GM21423 (cell line): ENCODE measurements around the gene FAM83C.

Experiments used
- ATAC-seq: cut with Tn5 transposase; IDR thresholded peaks from one replicate; pipeline ENCODE4 v1.9.1; 2021; ENCODE audit warnings: mild to moderate bottlenecking, moderate library complexity; ENCODE audit not compliant: unreplicated experiment

Gene FAM83C

DNA sequence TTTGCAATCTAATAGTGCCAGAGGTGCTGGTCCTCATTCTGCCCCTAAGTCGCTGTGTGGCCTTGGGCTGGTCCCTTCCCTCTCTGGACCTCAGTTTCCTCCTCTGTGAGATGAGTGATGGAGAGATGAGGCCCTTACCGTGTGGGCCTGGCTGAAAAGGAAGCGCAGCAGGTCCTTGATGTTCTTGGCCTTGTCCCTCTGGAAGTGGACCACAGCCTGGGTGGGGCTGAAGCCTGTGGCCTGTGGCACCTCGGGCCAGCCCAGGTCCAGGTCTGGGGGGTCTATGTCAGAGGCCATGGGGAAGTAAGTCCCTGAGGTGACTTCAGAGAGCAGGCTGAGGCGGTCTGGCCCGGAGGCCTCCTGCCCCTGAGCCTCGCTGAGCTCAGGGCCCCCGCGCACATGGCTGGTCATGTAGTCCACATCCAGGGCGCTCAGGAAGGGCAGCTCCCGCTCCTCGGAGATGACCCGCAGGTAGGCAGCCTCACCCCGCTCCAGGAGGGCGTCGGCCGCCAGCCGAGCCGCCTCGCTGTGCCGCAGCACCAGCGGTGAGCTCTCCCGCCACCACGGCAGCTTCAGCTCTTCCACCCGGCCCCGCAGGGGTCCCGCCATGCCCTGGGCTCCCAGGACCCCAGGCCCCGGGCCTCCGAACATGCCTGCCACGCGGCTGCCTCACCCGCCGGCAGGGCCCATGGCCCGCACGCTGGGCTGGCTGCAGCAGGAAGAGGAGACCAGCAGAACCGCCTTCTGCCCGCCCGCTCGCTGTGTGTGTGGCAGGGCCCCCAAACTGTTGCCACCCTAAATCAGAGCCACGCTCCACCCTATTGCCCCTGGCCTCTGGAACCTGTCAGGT is at the start of gene FAM83C:
Gene FAM83C (minus strand): TSS at position 772 of the 850 bp plus-strand sequence. CDS start 121 bp downstream, at position 651.
- no peak for ATAC-seq

DNA sequence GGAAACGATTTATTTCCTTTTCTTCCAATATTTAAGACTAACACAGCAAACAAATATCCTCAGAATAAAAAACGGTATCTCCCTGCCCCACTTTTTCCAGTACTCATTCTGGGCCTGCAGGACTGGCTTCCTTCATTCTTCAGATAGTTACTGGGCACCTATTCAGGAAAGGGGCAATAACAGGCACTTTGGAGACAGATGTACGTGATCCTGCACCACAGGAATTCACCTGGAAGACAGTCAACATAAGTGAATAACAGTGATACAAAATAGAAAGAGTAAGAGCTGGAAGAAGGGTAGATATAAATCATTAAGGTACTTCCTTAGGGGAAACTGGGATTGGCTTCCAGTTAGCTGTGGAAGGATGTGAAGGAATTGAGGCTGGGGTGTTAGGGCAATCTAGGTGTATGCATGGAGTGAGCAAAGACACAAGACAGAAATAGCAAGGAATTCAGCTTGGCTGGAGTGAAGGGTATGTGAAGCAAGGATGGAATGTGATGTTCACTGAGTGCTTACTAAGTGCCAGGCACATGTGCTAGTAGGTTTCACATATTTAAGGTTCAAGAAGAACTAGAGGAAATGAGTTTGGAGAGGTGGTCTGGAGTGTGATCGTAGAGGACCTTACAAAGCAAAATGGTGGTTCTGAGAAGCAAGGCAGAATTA is 49.3 kb upstream of the FAM83C start:
- no peak for ATAC-seq

DNA sequence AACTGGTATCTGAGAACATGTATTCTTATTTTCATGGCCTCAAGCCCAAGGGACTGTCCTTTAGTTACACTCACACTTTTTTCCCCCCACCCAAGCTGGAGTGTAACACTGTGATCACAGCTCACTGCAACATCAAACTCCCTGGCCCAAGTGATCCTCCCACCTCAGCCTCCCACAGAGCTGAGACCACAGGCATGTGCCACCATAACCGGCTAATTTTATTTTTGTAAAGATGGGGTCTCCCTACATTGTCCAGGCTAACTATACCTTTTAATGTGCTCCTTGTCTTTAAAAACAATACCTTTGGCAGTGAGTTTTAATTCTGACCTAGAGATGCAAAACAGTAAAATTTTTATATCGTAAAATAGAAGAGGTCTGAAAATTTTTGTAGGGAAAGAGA is 48.2 kb upstream of the FAM83C start:
- ATAC-seq: no peak

DNA sequence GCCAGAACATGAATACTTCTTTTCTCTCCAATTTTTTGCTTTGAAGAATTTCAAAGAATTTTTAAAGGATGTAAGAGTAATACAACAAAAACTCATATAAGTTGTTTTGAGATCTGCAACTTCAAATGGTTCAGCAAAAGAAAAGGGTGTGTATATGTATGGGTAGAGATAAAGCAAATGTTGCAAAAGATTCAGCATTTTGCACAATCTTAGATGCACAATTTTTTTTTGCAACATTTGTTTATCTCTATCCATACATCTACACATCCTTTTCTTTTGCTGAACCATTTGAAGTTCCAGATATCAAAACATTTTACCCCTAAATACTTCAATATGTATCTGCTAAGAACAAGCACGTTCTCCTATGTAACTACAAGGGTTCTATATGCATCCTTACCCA is 47.4 kb upstream of the FAM83C start:
- no peak for ATAC-seq

DNA sequence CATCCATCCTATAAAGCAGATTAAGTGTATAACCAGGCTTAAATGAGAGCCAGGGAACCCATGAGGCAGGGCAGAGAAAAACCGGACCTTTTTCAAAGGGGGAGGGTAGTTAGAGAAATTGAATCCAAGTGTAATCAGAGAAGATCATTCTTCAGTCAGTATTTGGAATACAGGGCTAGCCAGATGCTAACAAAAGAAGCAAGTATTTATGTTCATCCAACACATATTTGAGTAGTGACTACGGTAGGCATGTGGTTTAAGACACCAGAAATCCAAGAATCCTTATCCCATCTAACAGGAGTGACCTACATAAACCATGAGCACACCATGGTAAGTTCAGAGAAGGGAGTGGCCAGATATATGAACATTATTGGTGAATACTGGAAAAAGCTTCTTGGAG is 46.8 kb upstream of the FAM83C start:
- no peak for ATAC-seq

DNA sequence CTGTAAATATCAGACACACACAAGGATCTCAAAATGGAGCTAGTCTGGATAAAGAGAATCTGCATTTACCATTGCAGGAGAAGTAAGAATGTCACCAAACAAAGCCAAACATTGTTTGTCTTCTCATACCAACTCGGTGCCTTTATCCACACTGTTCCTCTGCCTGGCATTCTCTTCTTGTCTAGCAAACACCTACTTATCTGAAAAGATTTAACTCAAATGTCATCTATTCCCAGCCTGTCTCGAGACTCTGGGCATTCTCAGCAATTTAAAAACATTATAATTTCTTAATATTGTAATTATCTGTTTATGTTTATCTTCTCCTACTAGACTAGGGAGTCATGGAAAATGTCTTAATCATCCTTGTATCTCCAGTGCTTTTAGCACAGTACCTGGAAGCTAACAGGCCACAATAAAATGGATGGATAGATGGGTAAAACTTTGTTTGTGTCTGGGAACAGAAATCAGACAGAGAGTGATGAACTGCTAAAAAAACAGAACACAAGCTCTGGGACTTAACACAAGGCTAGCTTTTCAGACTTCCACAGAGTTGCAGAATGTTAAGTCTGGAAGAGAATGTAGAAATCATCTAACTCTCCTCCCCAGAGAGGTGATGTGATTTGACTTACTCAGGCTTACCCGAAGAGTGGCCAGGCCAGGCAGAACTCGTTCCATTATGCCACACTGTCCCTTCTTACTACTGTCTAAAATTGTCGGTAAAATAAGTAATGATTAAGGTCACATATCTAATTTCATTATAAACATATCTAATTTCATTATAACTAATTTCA is 42.3 kb upstream of the FAM83C start:
- ATAC-seq: no peak

DNA sequence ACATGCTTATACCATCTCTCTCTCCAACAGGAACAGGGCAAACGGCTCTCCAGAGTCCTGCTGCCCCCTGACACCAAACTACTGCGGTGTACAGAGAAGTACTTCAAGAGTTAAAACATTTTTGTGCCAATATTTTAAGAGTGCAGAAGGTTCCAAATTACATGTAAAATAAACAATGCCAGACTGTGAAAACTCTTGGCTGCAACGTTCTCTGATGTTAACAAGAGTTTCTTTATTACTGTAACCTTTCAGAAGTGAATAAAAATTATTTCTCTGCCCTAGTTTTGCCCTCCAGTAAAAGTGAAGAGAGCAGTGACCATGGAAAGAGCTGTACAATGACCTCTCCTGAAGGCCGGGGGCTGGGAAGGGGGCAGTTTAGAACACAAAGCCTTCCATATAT is 41.4 kb upstream of the FAM83C start:
- ATAC-seq: no peak

DNA sequence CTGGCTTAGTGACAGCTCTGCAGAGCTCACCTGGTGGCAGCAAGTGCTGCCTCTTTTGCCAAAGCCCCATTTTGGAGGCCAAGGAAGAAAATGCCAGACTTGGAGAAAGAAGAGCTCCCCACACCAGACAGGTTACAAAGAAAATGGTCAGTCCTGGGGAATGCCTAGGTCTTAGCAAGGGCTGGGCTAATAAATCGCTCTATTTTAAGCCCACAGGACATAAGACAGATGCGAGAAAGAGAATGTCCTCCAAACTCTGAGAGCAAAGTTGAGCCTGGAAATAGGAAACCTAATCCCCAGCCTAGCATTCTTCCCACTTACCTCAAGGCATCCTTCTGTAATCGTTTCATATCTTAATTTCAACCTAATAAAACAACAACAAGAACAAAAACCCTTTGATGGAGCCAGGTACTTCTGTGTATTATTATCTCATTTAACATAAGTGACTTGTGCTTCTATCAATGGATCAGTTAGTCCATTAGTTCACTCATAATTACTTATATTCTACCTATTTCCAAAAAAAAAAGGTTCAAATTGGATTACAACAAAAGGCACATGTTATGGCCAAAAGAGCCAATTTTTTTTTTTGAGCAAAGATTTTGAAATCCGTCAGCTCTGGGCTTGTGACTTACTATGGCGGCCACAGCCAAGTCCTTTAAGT is 40.4 kb upstream of the FAM83C start:
- ATAC-seq: no peak

DNA sequence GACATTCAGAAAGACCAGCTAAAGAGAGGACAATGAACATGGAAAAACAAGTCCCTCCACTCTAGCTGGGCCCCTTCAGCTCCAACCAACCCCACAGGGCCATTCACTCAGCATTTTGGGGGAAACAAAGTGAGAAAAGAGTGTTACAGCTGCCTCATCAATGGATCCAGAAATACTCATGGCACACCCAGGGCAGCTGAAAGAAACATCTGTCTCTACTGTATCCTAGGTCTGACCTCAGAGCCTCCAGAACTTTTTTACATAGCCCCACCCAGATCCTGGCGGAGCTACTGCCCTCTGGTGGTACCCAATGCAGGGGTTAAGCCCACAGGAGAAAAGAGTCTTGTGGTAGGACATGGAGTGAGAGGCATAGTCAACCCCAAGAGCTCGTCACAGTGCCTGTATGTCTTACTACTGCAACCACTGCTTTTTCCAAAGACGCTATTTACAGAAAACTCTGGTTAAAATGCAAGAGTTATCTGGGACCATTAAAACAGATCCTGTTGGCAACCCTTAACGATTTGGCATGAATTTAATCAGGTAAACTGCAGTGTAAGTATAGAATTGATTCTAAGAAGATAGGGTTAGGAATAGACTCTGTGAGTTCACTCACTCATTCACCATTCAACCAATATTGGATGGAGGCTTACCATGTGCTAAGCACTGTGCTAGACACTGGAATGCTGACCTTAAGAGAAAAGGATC is 37.4 kb upstream of the FAM83C start:
- no peak for ATAC-seq

DNA sequence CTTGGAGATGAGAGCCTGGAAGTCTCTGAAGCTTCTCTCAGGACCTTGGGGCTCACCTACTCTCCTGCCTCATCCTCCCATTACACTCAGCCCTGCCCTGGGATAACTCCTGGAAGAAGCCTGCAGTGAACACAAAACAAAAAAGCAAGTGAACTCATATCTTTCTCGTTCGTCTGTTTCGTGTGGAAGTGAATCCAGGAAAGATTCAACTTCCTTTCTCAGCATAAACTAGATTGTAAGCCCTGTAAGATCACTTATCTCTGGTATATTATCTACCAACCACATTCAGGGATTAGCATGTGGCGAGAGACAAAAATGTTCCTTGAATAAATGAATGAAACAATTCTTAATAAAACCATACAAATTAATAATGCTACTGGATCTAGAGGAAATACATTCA is 36.5 kb upstream of the FAM83C start:
- no peak for ATAC-seq

DNA sequence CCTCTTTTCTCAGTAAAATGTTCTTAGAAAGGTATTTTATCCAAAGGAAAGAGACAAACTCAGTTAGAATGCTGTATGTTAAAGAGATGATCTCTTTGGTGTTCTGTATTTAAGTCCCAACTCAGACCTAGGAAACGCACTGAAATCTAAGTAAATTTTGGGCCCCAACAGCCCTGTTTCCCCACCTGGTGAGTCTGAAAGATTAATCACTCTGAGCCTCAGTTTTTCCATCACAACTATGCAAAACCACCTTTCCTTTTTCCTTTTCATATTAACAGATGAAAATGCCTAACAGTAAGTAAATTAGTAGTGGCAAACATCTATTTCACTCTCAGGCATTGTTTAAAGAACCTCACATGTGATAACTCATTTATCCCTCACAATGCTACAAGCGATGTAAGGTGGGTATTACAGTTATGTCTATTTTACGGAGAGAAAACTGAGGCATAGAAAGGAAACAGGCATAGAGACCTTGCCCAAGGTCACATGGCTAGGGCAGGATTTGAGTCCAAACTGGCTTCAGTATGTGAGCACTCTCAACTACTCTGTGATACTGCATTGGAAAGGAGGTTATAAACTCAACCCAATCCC is 36.0 kb upstream of the FAM83C start:
- ATAC-seq: no peak

DNA sequence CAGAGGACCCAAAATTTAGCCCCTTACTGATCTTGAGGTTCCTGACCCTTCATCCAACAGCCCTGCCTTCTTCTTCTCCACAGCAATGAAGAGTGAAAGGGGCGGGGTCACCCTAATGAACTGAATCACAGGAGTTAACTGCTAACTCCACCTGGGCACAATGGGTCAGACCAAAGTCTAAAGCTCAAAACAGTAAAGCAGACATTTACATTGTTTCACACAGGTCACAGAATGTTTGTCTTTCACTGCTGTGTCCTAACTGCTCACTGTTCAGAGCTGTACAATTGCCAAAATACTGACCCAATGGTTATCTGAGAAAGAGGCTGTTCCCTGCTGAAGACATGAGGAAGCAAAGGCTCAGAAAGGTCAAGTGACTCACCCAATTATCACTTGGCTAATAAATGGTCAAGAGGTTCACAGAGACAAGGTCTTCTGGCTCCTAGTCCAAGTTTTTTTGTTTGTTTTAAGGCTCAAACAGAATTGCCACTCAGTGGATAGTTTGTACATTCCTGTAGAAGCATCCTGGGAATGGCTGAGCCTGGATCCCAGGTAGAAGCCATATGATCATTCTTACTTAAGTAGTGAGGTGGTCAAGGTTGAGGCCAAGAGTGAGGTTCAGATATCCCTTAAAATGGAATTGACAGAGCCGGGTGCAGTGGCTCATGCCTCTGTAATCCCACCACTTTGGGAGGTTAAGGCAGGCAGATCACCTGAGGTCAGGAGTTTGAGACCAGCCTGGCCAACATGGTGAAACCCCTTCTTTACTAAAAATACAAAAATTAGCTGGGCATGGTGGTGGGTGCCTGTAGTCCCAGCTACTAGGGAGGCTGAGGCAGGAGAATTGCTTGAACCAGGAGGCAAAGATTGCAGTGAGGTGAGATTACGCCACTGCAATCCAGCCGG is 35.1 kb upstream of the FAM83C start:
- no peak for ATAC-seq

DNA sequence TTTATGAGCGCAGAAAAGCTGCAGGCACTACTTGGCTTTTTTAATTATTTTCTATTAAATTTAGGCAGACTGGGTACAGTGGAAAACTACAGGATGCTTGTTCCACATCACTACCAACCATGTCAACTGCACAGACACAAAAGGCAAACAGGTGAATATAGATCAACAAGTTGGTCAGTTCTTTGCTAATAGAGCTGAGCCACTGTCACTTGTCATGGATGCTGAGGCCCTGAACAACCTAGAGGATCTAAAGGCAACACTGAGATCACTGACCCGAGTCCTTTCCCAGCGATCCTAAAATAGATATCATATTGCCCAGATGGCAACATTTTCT is 34.5 kb upstream of the FAM83C start:
- ATAC-seq: no peak

DNA sequence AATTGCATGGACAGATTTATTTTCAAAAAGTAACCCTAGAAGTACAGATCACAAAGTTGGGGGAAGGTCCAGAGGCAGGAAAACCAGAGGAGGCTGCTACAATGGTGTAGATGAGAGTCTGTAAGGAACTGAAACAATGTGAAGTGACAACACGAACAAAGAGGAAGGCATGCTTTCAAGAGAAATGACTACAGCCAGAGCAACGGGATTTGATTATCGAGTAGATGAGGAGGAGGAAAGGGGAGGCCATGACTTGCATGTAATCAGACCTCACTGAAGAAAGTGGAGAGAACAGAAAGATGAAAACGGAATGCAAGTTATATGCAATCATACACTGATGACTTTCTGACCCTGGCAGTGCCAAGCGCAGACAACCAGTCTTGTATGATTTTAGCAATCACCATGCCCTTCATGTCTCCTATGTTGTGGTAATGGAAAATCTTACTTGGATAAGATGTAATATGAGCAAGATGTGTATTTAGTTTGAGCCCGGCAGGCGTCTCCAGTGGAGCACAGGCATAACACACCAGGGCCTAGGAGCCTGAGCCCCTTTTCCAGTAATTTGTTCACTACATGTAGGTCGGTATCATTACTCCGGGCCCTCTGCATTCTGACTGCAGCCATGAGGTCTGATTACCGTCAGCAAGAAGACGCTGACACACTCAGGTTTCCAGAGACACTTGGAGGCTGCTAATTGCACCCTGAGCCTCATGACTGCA is 34.0 kb upstream of the FAM83C start:
- ATAC-seq: no peak

DNA sequence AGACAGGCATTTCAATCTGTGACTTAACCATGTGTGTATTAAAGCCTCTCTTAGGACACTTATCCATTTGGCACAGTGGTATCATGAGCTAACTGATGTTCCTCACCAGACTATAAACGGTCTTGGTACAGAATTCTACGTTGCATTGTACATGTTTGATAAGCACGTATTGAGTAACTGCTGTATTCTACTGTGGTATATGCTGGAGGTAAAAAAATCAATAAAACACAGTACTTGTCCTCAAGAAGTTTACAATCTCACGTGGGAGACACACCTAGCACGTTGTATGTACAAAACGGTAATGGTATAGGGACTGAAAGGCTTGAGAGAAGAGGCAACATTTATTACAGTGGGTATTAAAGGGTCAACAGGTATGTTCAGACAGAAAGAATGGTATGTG is 33.2 kb upstream of the FAM83C start:
- no peak for ATAC-seq

DNA sequence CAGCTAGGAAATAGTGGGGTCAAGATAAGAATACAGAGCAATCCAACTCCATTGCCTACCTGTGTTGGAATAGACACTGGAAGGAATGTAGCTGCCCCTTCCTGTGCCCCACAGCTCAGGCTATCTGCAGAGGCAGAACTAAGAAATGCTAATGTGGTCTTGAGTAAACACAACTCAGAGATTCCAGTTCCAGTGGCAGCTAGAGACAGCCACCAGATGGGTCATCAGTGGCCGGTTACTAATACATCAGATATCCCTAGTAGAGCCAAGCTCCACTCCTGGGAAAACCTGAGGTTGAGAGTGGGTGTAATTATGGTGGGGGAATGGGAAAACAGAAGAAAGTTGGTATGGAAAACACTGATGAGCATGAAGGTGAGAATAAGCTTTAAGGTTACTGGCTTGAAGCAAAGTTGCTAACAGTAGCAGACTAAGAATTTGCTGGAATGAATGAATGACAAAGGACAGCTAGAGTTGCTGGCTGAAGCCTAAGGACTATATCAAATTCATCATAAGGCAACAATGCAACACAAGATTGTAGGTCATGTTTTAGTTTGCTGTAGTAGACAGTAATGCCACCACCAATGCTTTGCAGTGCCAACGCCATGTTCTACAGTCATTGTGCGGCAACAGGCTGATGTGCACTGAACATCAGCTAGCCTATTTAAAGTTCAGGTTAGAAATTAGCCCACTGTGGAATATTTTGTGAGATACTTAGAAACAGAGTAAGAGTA is 28.3 kb upstream of the FAM83C start:
- no peak for ATAC-seq

DNA sequence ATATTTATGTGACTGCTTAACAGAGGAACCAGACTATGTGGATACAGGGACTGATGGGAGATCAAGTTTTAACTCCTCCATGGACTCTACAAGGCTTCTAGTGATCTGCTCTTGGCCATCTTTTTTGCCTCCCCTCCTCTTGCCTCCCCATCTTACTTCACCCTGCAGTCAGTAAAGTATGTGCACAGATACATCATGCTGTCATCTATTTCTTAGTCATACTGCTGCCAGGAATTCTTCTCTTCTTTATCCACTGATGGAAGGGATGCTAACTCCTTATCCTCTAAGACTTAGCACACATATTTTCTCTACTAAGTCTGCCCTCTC is 27.6 kb upstream of the FAM83C start:
- ATAC-seq: no peak

DNA sequence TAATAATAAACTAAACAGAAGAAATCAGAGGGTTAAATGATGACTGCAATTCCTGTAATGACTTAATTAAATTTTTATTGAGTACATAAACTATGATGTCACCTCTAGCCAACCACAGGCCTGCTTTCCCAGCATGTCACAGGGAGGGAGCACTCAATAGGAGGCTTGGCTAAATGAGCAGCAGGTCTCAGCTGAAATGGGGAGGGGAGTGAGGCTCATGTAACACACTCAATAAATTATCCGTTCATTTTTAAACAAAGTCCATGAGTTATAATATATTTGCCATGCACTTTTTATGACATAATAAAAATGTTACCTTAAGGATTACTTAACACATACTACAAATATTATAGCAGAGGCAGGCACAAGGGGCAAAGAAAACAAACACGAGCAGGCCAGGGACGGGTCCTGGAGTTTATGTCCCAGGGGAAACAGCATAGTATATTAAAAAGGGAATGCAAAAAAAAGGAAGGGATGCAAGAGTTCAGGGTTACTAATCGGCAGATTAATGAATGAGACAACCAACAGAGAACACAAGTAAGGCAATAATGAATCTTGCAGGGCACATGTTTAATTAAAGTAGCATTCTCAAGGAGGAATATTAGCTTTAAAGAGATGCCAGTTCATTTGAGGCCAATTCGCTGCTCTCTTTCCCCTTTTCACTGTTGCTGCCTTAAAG is 27.1 kb upstream of the FAM83C start:
- no peak for ATAC-seq
